ENCODE results near the gene LIG1. TPM values are rescaled to one million over a fixed set of nuclear protein-coding genes. Genes with fewer than 3 reads are reported as not detected.
"Not testable (repeated sequence)": the region's sequence is repeated elsewhere in the genome, so short reads cannot be mapped to it uniquely, and the experiment has no call there.

Gene LIG1
- total and polyA plus RNA-seq, 12 donors = 1.8 to 9.9 (median 4.0) TPM

- Histone ChIP-seq H3K9me3 (peaks cover 0 to 14% (median 0%) of the 10 kb centered on the region in 11 donors), H3K36me3 (peaks cover 0 to 67% (median 26%) of the 10 kb centered on the region in 9 donors), H3K27me3 (no peaks in the 10 kb centered on the region), H3K4me1 (no peaks in the 10 kb centered on the region), H3K27ac (no peak overlapping the region), H3K4me3 (no peak overlapping the region)
- intact Hi-C loops (cut with DNase I) = no loop called here
- ATAC-seq (no peak), DNase-seq (no peak)
- WGBS, 2 donors = 71 to 83% methylated on average over 5 of the region's 5 CpGs
- no peak for TF ChIP-seq CTCF (IDR thresholded peaks at IDR 0.05)
Measured at GRCh38 chr19:48090281-48090802, 79.8 kb downstream of the LIG1 start.

GRCh38 chr19:48088991-48089390 lies 81.2 kb downstream of the LIG1 start:
- WGBS, 2 donors = 96% methylated on average over 6 of the region's 6 CpGs
- H3K27ac ChIP-seq; H3K4me1 ChIP-seq; H3K27me3 ChIP-seq; H3K9me3 ChIP-seq; DNase-seq; H3K4me3 ChIP-seq; ATAC-seq; intact Hi-C loops (cut with DNase I): not testable (repeated sequence)
- H3K36me3 ChIP-seq = peaks cover 0 to 63% (median 15%) of the 10 kb centered on the region in 9 donors

GRCh38 chr19:48085904-48086864 lies 84.0 kb downstream of the LIG1 start:
- H3K36me3 ChIP-seq = peaks cover 0 to 43% (median 0%) of the 10 kb centered on the region in 9 donors
- TF ChIP-seq CTCF (IDR thresholded peaks at IDR 0.05) = no peak
- intact Hi-C loops (cut with DNase I) = no loop called here

GRCh38 chr19:48085076-48085475 lies 85.1 kb downstream of the LIG1 start:
- DNase-seq (no peak), ATAC-seq (no peak)
- no peak for TF ChIP-seq CTCF (IDR thresholded peaks at IDR 0.05)
- intact Hi-C loops (cut with DNase I) = no loop called here
- Histone ChIP-seq H3K4me1 (no peaks in the 10 kb centered on the region), H3K4me3 (no peak overlapping the region), H3K36me3 (peaks cover 0 to 40% (median 0%) of the 10 kb centered on the region in 9 donors), H3K27me3 (no peaks in the 10 kb centered on the region), H3K9me3 (no peaks in the 10 kb centered on the region), H3K27ac (no peak overlapping the region)
- WGBS, 2 donors = 72 to 83% methylated on average over 3 of the region's 3 CpGs

More at GRCh38 chr19:48085904-48086864, 84.0 kb downstream of the LIG1 start:
- 94 to 97% methylated on average over 7 of the region's 7 CpGs for WGBS, 2 donors
- ATAC-seq = no peak
- Histone ChIP-seq H3K9me3 (no peaks in the 10 kb centered on the region), H3K4me1 (no peaks in the 10 kb centered on the region), H3K27ac (no peak overlapping the region), H3K4me3 (no peak overlapping the region), H3K27me3 (no peaks in the 10 kb centered on the region)
- no peak for DNase-seq
